ENCODE measurements around the gene ENPEP.

The ENPEP gene

GRCh38 chr4:110609044-110609750 lies 133.2 kb downstream of the ENPEP start:
- no peak for TF ChIP-seq CTCF (IDR thresholded peaks at IDR 0.05)

DNA sequence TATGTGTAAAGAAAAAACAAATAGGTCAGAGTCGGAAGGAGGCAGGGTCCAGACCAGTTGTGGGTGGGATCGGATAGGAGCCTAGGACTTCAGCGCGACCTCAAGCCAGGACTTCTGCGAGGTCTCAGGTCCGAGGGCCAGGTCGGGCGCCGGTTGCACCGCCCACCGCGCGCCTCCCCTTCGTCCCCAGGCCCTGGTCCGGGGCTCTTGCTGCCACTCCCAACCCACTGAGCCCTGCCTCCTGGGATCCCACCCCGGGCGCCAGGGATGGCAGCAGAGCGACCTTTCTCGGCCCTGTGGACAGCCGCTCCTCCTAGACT lies 134.6 kb downstream of the ENPEP start:
- no peak for TF ChIP-seq CTCF (IDR thresholded peaks at IDR 0.05)

DNA sequence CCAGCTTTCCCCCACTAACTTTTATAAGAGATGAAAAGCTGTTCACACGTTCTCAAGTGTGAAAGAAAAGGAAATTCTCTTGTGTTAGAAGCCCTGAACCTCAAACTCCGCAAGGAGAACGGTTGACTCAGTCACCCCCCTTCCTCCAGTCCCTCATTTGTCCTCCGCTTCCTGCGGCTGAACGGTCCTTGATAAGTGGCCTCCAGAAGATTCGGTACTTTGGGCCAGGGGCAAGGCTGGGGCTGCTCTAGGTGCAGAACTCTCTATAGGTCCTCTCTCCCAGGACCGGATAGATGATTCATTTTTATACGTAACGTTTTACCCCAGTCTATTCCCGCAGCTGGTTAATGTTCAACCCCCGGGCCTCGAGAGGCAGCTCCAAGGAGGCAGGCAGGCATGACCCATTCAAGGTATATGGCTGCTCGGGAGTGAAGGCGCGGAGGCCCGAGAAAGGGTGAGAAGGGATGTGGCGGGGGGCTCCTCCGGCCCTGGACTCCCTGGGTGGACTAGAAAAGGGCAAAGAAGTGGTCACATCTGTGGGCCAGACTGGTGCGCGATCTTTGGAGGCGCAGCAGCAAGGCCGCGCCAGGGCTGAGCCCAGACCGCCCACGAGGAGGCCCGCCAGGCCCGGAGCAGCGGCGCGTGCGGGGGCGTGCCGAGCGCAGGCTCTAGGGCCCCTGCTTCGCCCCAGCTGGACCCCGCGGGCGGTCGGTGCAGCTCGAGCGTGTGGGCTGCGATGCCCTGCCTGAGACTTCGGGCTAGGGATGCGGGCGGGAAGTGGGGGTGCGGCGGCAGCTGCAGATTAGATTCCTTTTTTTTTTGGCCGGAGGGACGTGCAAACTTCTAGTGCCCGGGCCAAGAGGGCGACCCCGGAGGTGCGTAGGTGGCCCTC lies 135.2 kb downstream of the ENPEP start:
- no peak for TF ChIP-seq CTCF (IDR thresholded peaks at IDR 0.05)

DNA sequence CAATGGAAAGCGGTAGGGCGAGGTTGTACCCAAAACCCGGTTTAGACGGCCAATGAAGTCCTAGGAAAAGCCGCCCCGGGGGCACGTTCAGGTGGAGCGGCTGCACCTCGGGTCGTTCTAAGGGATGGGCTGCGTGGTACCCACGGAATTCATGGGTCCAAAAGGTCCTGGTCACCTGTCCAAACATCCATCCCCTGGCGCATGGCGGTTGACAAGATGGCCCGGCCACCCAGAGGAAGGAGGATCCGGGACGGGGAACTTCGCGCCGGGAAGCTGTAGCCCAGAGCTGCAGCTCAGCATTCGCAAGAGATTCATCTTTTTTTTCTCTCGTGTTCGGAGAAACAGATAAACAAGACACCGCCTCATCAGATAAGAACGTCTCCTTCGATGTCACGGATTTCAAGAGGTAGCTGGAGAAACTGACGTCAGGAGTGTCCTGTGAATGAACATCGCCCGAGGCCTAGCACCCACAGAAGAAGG lies 136.1 kb downstream of the ENPEP start:
- no peak for TF ChIP-seq CTCF (IDR thresholded peaks at IDR 0.05)

DNA sequence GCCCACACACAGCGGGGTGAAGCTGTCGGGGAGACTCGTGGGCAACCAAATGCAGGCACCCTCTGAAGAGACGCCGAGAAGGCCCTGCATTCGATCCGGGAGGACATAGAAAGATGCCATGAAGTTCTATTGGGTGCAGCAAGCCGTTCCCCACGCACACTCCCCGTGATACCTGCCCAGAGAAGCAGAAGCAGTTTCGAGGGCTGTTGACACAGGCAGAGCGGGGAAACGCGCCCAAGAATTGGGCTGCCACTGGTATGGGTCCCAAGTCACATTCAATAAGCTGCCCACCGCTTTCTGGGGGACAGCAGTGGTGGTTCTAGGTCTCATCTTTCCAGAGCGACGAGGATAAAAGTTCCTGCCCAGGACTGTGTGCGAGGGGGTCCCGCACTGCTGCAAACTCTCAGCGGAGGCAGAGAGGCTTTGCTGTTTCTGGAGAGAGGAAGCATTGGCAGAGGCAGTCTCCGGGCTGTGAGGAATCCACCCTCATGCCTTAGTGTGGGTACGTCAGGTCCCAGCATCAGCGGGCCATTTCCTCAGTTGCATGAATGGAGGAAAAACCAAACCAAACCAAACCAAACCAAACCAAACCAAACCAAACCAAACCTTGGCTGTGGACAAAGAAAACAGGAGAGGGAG lies 136.8 kb downstream of the ENPEP start:
- TF ChIP-seq CTCF (IDR thresholded peaks at IDR 0.05): no peak

DNA sequence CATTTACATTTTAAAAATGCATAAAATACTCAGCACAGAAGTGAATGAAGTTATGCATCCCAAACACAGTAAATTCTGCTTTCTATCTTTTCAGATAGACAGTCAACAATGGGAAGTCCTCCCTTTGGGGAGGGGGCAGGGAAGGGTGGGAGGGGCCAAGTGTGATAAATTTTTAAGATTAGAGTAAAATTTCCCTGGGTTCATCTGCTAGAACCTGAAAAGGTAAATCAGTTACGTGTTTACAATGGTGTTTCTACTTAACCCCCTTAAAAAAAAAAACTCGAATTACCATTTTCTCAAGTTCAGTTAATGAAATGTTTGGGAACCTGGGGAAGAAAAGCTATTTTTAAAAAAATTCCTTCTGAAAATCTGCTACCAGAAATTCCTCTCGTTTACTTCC lies 137.8 kb downstream of the ENPEP start:
- no peak for TF ChIP-seq CTCF (IDR thresholded peaks at IDR 0.05)

DNA sequence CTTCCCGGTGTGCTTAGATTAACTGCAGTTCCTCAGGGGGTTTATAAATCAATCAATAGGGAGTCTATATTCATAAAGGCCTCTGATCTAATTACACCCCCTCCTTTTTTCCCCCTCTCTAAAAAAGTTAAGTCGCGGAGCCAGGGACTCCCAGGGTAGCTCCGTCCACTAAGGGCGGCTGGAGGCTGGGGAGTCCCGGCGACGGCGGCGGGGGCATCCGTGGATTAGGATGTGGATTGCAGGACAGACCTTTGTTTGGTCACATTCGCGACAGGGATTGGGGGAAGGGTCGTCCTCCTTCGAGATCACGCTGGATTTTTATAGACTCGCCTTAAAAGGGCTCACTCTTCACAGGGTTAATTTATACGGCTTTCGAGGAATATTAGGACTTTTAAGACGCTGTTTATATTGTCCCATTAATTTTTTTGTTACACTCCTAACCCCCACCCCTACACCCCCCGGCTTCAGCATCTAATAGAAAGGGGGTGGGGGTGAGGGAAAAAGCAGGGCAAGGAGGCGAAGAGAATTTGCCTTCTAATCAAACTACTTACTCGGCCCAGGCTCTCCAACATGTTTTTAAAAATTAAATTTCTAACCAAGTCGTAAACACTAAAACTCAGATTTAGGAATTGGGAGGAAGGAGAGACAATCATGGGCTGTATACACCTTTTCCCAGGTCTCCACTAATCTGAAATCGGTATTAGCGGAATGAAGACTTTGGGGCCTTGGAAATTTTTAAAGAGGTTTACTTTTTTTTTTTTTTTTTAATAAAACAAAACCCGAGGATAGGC lies 138.4 kb downstream of the ENPEP start:
- TF ChIP-seq CTCF (IDR thresholded peaks at IDR 0.05): no peak
